PFSK-1 (cell line): ENCODE results near the gene LAIR1.

Experiments
- FOXP2 ChIP-seq: optimal IDR thresholded peaks from 2 replicates; pipeline ENCODE3; 2011; ENCODE audit warnings: borderline replicate concordance, control low read depth, inconsistent platforms; ENCODE audit not compliant: insufficient read depth; ENCODE audit errors: extremely low read length, extremely low read depth
- POLR2AphosphoS5 ChIP-seq: IDR thresholded peaks from 2 replicates; pipeline ENCODE4 v1.6.1; 2012; ENCODE audit warnings: low read depth, mild to moderate bottlenecking, control low read depth, low read length, moderate library complexity
- SIN3A ChIP-seq: IDR thresholded peaks from 2 replicates; pipeline ENCODE4 v1.6.1; 2012; ENCODE audit warnings: mild to moderate bottlenecking, low read length, moderate library complexity, borderline replicate concordance; ENCODE audit not compliant: insufficient read depth
- TAF1 ChIP-seq: IDR thresholded peaks from 2 replicates; pipeline ENCODE4 v1.6.1; 2012; ENCODE audit warnings: low read length, control low read depth, borderline replicate concordance; ENCODE audit not compliant: insufficient read depth
- TF ChIP-seq, protein P1 (sequence below), 2 experiments: IDR thresholded peaks; 2 replicates each; pipeline versions ENCODE4 v1.6.1 to v1.8.0; 2011 to 2012; ENCODE audit warnings: low read depth in 2 of 2, low read length in 2 of 2, control low read depth in 1 of 2, inconsistent platforms in 1 of 2, mild to moderate bottlenecking in 1 of 2, moderate library complexity in 1 of 2; ENCODE audit not compliant: insufficient read depth in 1 of 2

Gene LAIR1

DNA sequence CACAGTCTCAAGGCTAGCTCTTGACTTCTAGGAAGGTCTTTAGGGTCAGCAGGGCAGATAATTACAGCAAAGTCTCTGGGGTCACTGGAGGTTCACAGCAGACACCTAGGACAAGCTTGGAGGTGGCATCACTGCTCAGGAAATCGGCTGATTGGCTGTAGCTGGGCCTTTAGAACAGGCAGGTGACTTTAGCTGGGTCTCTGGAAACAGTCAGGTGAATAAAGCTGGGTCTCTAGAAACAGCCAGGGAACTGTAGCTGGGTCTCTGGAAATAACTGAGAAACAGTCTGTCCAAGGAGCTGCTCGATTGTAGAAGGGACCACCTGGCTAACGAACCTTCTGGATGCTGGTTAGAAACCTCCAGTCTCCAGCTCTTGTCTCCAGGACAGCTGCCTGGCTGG, 10.0 kb downstream of the LAIR1 start:
- TF ChIP-seq, protein P1, sequence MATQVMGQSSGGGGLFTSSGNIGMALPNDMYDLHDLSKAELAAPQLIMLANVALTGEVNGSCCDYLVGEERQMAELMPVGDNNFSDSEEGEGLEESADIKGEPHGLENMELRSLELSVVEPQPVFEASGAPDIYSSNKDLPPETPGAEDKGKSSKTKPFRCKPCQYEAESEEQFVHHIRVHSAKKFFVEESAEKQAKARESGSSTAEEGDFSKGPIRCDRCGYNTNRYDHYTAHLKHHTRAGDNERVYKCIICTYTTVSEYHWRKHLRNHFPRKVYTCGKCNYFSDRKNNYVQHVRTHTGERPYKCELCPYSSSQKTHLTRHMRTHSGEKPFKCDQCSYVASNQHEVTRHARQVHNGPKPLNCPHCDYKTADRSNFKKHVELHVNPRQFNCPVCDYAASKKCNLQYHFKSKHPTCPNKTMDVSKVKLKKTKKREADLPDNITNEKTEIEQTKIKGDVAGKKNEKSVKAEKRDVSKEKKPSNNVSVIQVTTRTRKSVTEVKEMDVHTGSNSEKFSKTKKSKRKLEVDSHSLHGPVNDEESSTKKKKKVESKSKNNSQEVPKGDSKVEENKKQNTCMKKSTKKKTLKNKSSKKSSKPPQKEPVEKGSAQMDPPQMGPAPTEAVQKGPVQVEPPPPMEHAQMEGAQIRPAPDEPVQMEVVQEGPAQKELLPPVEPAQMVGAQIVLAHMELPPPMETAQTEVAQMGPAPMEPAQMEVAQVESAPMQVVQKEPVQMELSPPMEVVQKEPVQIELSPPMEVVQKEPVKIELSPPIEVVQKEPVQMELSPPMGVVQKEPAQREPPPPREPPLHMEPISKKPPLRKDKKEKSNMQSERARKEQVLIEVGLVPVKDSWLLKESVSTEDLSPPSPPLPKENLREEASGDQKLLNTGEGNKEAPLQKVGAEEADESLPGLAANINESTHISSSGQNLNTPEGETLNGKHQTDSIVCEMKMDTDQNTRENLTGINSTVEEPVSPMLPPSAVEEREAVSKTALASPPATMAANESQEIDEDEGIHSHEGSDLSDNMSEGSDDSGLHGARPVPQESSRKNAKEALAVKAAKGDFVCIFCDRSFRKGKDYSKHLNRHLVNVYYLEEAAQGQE (IDR thresholded peaks at IDR 0.05; ENCODE audit: insufficient read depth in 1 of 2, low read depth in 2 of 2, low read length in 2 of 2) = no peak
- TF ChIP-seq FOXP2 (no peak), POLR2AphosphoS5 (no peak)

DNA sequence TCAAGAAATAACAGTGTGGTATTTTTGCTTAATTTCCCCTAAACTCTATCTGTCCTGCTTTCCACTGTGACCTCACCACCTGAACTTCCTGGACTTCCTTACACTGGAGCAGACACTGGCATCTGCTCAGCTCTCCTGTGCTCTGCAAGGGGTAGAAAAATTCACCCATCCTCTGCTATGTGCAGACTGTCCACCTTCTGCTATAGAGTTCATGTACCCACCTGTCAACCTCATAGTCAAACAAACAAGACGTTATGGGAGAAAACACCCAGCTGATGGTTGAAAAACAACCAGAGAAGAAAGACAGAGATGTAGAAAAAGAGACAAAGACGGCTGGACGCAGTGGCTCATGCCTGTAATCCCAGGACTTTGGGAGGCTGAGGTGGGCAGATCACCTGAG, 12.2 kb downstream of the LAIR1 start:
- TF ChIP-seq SIN3A (no peak), FOXP2 (no peak), TAF1 (no peak), POLR2AphosphoS5 (no peak)
- TF ChIP-seq, protein P1 (IDR thresholded peaks at IDR 0.05; ENCODE audit: insufficient read depth in 1 of 2, low read depth in 2 of 2, low read length in 2 of 2) = no peak

DNA sequence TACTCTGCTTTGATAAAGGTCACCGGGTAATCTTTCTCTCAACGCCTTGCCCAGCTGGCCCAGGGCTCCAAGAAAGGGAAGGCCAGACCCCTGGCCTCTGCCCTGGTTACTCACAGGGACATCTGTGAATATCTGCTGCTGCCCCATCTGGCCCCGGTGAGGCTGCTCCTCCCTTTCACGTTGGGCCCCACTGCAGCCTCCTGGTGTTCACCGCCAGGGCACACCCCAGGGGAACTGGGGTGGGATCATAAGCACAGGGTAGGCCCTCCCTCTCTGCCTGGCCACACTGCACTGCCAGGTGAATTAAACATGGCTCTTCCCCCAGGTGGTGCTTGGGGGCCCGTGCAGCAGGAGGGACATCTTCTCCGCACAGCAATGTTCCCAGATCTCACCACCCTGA, 12.7 kb downstream of the LAIR1 start:
- no peak for TF ChIP-seq TAF1
- no peak for TF ChIP-seq FOXP2
- no peak for TF ChIP-seq POLR2AphosphoS5
- TF ChIP-seq, protein P1 (IDR thresholded peaks at IDR 0.05; ENCODE audit: insufficient read depth in 1 of 2, low read depth in 2 of 2, low read length in 2 of 2) = no peak
- TF ChIP-seq SIN3A = no peak

DNA sequence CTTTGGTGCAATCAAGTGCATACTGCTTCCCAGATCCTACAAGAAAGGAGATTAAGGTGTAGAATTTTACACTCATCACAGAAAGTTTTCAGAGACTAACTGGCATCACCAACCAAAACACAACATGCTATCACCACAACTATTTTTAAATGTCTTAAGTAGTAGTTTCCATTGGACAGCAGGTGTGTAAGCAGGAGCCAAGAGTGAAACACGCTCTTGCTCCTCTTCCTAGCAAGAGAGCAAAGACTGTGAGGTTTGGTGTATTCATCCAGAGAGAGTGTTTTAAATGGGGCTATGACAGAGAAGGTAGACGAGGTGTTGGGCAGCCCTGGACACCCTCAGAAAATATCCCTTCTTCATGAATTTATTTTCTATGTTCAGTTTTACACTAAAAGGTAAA, 13.3 kb downstream of the LAIR1 start:
- TF ChIP-seq TAF1 (no peak), POLR2AphosphoS5 (no peak), SIN3A (no peak), FOXP2 (no peak)
- TF ChIP-seq, protein P1 (IDR thresholded peaks at IDR 0.05; ENCODE audit: insufficient read depth in 1 of 2, low read depth in 2 of 2, low read length in 2 of 2) = no peak

GRCh38 chr19:54345938-54346386, 18.8 kb downstream of the LAIR1 start:
- no peak for TF ChIP-seq FOXP2
- no peak for TF ChIP-seq SIN3A
- no peak for TF ChIP-seq POLR2AphosphoS5
- TF ChIP-seq, protein P1 (IDR thresholded peaks at IDR 0.05; ENCODE audit: insufficient read depth in 1 of 2, low read depth in 2 of 2, low read length in 2 of 2) = no peak
- TF ChIP-seq TAF1 = no peak
